ENCODE results near the gene RAB31.

- TF ChIP-seq, protein P1, sequence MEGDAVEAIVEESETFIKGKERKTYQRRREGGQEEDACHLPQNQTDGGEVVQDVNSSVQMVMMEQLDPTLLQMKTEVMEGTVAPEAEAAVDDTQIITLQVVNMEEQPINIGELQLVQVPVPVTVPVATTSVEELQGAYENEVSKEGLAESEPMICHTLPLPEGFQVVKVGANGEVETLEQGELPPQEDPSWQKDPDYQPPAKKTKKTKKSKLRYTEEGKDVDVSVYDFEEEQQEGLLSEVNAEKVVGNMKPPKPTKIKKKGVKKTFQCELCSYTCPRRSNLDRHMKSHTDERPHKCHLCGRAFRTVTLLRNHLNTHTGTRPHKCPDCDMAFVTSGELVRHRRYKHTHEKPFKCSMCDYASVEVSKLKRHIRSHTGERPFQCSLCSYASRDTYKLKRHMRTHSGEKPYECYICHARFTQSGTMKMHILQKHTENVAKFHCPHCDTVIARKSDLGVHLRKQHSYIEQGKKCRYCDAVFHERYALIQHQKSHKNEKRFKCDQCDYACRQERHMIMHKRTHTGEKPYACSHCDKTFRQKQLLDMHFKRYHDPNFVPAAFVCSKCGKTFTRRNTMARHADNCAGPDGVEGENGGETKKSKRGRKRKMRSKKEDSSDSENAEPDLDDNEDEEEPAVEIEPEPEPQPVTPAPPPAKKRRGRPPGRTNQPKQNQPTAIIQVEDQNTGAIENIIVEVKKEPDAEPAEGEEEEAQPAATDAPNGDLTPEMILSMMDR (IDR thresholded peaks at IDR 0.05): no peak
- TF ChIP-seq POLR2A (IDR thresholded peaks at IDR 0.05): no peak
Observed at GRCh38 chr18:9870431-9871008, 162.4 kb downstream of the RAB31 start.
